ENCODE data around the gene TXNDC2.
"Not testable (repeated sequence)": the region's sequence is repeated elsewhere in the genome, so short reads cannot be mapped to it uniquely, and the experiment has no call there.

Gene TXNDC2

DNA sequence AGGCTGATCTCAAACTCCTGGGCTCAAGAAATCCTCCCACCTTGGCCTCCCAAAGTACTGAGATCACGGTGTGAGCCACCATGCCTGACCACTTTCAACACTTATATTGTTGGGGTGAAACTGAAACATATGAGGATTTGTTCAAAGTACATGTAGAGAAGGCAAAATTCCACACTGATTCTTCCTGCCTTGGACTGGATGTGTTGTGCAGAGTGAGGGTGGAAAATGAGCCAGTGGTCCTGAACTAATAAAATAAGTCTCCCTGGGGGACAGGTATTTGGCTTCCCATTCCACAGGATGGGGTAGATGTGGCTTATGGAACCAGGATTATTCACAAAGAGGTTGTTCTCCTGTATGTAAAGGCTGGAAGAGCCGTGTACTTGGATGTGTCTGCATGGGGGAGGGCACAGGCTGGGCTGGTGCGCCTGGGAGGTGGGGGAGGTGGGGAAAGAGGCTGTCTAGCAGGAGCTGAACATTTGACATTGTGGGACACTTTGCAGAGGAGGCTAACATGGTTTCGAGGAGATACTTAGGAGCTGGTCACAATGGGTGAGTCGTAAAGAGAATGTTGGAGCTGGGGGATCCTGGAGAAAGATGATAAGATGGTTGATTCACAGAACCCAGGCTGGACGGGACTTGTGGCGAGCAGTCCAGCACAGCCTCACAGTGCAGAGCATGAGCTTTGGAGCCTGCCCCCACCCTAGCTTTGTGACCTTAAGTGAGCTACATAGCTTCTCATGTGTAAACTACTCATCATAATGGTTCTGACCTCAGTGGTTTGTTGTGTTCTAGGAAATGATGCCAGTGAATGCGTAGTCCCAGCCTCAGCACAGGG lies at the start of gene TXNDC2:
Gene TXNDC2 (plus strand): TSS at position 804 of the 835 bp plus-strand sequence. CDS start 708 bp downstream, outside the sequence.
- DNase-seq, result no peak

GRCh38 chr18:9838144-9838877 lies 47.5 kb upstream of the TXNDC2 start:
- DNase-seq, result no peak

DNA sequence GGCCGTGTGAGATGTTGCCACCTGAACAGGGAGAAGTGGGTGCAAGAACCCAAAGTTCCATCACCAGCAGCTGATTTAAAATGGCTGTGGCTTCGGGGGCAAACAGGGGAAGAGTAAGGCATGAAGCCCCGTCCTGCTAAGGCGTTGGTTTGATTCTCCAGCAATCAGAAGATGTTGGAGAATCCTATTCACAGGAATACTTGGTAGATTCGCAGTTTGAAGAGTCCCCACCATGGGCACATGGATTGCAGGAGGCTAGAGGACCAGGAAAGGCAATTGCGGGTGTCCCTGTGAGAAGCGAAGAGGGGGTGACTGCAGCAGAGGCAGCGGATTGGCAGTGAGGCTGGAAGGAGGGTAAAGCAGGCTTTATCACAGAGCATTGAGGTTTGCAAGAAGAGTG lies 46.6 kb upstream of the TXNDC2 start:
- DNase-seq, result no peak

DNA sequence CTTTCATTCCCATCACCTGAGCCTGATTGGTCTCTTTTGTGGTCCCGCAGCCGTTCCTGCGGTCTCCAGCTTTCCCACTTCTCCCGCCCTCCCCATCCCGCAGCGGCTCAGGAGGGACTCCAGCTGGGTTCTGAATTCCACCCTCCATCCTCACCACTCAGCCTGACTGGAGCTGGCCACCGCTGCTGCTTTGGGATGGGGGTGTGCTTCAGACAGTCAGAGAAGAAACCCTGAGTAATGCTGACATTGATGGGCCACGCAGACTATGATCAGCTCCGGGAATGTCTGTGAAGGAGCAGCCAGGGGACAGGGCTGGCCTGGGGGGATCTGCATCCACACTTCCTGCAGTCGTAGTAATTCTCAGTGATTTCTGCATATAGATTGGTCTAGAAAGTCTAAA lies 45.9 kb upstream of the TXNDC2 start:
- no peak for DNase-seq

- DNase-seq, result no peak
Observed at GRCh38 chr18:9841752-9842151, 44.0 kb upstream of the TXNDC2 start.

DNA sequence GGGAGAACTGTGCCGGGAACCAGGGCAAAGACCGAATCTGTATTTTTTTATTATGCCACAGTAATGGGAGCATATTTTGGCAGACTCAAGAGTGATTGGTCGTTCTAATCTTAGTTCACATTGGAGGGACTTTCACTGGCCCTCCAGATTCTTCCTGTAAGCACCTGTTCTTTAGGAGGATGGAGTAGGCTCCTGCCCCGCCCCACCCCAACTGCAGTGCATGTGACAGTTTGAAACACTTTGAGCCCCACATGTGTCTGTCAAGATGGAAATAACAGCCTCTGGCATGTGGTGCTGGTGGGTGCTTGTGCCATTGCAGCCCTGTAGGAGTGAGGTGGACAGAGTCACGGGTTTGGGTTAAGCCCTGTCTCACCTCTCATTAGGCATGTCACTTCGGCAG lies 43.3 kb upstream of the TXNDC2 start:
- DNase-seq, result no peak

- DNase-seq, result no peak
Observed at GRCh38 chr18:9845256-9845655, 40.5 kb upstream of the TXNDC2 start.

DNA sequence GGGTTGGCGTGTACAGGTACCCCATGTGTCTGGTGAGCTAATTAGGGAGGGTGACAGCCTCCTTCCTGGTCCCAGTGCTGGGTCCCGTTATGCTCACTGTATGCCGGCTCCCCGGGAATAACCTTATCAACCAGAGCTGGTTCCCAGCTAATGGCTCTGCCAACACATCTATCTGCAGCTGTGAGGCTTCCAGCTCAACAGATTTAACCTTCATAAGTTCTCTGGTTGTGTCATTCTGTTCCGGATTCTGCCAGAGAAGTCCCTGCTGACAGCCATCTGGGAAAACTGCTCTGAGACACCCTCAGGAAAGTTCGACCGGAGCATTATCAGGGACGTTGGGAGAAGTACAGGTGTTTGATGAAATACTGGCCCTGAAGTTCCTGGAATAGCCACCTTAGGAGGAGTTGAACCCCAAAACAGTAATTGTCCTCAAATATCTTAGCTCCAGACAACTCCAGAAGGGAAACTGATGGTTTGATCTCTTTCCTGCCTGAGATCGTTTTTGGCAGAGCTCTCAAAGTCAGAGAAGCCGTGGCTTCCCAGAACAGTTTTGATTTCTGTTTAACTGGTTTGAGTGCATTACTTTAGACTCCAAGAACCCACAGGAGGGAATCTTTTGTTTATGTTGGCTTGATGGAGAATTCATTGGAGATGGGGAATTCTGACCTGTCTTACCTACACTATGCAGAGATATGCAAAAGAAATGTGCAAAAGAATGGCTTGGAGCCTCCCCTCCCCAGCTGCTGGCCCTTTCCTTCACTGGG lies 39.4 kb upstream of the TXNDC2 start:
- no peak for DNase-seq

GRCh38 chr18:9848170-9848879 lies 37.4 kb upstream of the TXNDC2 start:
- DNase-seq, result no peak

- DNase-seq, result peak; percentile 19
Observed at GRCh38 chr18:9849407-9850283, 36.1 kb upstream of the TXNDC2 start.

DNA sequence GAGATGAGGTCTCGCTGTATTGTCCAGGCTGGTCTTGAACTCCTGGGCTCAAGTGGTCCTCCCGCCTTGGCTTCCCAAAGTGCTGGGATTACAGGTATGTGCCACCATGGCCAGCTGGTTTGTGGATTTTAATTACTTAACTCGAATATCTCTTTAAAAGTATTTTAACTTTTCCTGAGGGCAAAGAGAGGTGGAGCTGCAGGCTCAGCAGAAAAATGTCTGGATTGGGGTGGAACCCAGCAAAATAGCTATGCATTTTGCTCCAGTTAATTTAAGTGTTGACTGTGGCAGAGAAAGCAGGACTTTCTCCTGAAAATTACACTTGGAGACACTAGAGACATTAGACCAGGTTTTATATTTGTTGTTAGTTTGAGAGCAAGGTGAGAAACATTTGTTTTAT lies 35.5 kb upstream of the TXNDC2 start:
- no peak for DNase-seq

GRCh38 chr18:9851511-9851910 lies 34.3 kb upstream of the TXNDC2 start:
- no peak for DNase-seq

DNA sequence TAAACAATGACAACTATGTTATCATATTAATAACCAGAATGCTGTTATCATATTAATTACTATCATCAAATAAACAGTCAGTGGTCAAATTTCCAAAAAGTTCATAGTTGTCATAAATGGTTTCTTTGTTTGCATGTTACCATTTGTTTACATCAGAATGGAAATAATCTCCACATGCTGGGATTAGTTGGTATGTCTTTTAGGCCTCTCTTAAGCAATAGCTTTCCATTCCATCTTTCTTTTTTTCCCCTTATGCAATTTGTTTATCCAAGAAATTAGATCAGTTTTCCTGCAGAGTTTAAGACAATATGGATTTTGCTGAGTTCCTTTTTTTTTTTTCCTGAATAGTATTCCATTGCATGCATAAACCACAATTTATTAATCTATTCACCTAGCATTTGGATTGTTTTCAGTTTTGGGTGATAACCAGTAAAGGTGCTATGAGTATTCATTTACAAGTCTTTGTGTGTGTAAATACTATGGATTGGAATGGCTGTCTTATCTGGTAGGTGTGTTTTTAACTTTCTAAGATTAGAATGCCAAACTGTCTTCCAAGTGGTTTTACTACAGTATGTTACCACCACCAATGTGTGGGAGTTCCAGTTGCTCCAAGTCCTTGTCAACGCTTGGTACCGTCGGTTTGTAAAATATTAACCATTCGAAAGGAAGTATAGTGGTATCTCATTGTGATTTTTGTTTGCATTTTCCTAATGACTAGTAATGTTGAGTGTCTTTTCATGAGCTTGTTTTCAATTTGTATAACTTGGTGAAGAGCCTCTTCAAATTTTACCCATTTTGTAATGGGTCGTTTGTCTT lies 33.3 kb upstream of the TXNDC2 start:
- DNase-seq, result no peak

DNA sequence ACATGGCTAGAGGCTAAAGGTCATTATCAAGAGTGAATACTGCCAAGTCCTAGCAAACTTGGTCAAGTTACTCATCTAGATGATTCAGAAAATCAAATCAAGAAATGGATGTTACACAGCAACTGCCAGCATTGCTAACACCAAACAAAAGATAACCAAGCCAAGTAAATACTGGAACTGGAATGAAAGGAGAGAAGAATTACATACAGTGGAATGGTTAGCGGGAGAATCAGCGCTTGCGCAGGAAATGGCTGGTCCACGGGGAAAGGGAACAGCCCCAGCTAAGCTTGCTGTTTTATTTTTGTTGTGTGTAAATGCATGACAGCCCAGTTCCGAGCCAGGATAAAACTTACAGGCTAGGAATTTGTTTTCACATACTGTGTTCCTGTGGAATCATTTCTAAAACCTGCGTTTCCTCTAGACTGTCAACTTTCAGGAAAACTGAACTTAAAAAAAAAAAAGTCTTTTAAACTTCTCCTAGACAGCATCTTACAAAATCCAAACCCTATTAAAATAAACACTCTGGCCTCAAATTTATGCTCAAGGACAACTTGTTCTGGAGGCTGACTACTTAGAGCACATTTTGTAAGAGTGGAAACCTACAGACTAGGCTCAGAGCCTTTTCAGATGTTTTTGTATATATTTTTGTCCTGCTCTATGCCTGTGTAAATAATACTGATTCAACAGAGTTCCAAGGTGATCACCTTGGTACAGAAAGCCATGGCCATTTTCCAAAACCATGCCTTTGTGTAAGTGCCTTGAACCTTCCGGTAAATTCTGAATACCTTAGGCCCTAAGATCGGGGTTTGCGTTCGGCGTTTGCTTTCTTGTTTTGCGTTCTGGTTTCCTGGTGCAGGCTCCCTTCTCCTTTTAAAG lies 30.7 kb upstream of the TXNDC2 start:
- DNase-seq, result no peak

DNA sequence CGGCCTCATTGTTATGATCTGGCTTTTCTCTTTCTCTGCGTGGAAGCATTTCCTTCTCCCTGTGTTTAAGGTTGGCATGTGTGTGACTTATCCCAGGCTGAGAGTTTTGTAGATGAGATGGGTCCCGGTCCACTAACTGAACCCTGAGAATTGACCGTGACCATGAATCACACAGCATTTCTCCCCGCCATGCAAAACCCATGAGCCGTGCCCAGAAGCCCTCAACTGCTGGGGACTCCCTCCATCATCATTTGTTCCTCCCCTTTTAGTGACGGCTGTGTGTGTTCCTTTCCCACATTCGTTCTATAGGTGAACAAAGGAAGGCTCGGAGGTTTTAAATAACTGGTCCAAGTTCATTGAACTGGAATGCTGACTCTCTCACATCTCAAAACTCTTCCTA lies 30.1 kb upstream of the TXNDC2 start:
- DNase-seq, result no peak

- DNase-seq, result no peak
Observed at GRCh38 chr18:9856092-9856491, 29.7 kb upstream of the TXNDC2 start.

DNA sequence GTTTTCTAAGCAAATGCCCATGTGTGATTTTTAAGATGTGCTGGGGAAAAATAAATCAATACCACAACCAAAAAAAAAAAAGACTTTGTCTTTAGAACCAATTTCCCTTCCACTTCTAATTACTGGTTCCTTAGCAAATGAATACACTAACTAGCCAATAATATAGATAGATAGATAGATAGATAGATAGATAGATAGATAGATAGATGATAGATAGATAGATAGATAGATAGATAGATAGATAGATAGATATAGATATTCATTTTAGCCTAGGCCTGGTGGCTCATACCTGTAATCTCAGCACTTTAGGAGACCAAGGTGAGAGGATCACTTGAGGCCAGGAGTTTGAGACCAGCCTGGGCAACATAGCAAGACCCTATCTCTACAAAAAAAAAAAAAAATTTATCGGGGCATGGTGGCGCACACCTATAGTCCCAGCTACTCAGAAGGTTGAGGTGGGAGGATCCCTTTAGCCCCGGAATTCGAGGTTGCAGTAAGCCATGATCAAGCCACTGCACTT lies 28.2 kb upstream of the TXNDC2 start:
- DNase-seq, result not testable (repeated sequence)

DNA sequence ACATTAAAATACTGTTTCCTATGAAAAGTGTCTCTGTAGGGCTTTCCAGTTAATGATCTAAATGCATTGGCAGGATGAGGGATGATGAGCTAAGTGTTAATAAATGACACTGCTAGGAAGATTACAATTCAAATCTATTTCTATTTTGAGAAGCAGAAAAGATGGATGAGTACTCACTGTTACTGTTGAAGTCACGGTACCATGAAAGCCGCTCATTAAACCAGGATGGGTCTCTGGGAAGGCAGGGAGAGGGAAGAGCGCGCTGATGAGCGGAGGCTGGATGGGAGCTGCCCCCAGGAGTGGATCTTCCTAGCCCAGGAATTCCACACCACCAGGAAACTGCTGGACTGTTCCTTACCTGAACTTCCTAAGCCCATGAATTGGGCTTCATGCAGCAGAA lies 27.1 kb upstream of the TXNDC2 start:
- DNase-seq, result no peak

DNA sequence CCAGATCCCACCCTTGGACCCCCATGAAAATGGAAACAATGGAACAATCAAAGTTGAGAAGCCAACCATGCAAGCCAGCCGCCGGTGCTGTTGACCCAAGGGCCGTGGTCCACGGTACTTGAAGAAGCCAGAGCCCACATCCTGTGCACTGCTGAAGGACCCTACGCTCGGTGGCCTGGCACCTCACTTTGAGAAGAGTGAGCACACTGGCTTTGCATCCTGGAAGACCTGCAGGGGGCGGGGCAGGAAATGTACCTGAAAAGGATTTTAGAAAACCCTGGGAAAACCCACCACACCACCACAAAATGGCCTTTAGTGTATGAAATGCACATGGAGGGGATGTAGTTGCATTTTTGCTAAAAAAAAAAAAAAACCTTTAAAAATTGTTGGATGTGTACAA lies 26.5 kb upstream of the TXNDC2 start:
- no peak for DNase-seq

DNA sequence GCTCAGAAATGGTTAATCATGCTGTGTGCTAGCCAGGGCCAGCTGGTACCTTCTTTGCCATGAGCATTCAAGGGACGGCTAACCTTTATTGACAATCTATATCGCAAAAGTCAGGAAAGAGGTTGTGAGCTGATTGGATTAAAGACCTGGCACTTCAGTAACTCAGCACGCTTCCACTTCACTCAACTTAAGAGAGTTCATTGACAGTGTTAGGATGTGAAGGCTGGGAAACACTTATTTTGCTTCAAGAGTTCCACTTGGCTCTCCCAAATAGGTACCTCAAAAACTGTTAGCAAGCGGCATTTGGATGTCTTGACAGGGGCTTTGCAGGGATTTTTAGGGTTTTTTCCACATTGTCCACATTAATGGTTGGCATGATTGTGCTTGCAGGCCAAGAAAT lies 25.1 kb upstream of the TXNDC2 start:
- no peak for DNase-seq

Data from midbrain (tissue), 1 donor.